Stimulated activated naive CD8-positive, alpha-beta T cell treated with anti-CD3 and anti-CD28 coated beads, Interleukin-15, Interleukin-2, amounts not matched to agents 100 ng/mL and 50 ng/mL, for 24 hours (primary cell): ENCODE data around the gene CSNK1A1.
"Not testable (repeated sequence)": the region's sequence is repeated elsewhere in the genome, so short reads cannot be mapped to it uniquely, and the experiment has no call there.

Source experiments
- H3K27ac Mint-ChIP-seq: one replicate; pipeline ENCODE4 v1.8.0; 2021; ENCODE audit warnings: mild to moderate bottlenecking, mixed read lengths
- H3K27me3 Mint-ChIP-seq: one replicate; pipeline ENCODE4 v1.8.0; 2021; ENCODE audit warnings: mixed read lengths
- H3K36me3 Mint-ChIP-seq: one replicate; pipeline ENCODE4 v1.8.0; 2021; ENCODE audit warnings: low read depth, mixed read lengths
- H3K4me1 Mint-ChIP-seq: one replicate; pipeline ENCODE4 v1.8.0; 2021; ENCODE audit warnings: low read depth, mixed read lengths
- H3K4me3 Mint-ChIP-seq: one replicate; pipeline ENCODE4 v1.8.0; 2021; ENCODE audit warnings: mild to moderate bottlenecking, mixed read lengths
- H3K9me3 Mint-ChIP-seq: one replicate; pipeline ENCODE4 v1.8.0; 2021; ENCODE audit warnings: mixed read lengths

Gene CSNK1A1

DNA sequence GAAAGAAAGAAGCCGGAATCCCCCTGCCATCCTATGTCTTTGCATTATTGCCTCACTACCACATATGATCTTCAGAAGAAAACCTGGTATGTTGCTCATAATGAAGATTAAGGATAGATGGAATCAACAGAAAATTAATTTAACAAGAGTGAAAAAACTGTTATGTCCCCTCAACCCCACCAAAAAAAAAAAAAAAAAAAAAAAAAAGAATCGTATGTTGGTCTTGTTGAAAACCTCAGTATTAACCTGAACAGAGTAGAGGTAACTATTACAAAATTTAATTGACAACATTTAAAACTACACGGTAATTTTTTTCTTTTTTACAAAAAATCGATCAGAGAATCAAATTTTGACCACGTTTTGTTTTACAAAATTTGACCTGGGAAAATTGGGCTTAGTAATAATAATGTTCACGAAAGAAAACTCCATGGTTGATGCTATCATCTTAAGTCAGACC, 827 bp upstream of the CSNK1A1 start:
- H3K36me3 Mint-ChIP-seq: peaks cover 30% of the 10 kb centered on the region
- H3K4me3 Mint-ChIP-seq: peak overlapping the region; percentile 99
- H3K4me1 Mint-ChIP-seq: peaks cover 29% of the 10 kb centered on the region
- H3K9me3 Mint-ChIP-seq: no peaks in the 10 kb centered on the region
- H3K27me3 Mint-ChIP-seq: no peaks in the 10 kb centered on the region
- H3K27ac Mint-ChIP-seq: peak overlapping the region; percentile 99

DNA sequence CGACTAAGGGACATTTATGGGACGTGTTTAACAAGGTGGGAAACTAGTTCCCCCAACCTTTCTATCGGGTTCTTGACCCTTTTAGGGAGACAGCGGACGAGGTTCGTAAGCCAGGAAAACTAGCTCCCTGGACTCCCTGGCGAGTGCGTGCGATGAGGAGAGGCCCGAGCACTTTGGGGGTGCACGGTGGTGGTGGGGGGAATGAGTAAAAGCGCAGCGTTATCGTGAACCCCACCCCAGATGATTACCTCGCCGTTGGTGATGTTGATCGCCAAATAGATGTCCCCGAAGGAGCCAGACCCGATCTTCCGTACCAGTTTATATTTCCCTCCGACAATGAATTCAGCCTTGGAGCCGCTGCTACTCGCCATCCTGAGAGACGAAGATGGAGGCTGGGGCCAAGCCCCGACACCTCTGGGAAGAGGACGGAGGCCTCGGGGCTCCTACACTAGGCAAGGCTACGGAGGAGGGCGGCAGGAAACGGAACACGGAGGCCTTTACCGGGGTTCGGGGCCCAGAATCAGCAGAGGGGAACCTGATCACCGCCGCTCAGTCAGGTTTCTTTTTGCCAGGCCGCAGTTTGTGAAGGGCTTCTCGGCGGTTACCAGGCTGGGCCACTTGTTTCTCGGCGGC, 529 bp downstream of the CSNK1A1 start:
- Mint-ChIP-seq H3K4me1 (peaks cover 41% of the 10 kb centered on the region), H3K9me3 (no peaks in the 10 kb centered on the region), H3K27me3 (no peaks in the 10 kb centered on the region), H3K4me3 (peak overlapping the region; percentile 99), H3K36me3 (peaks cover 44% of the 10 kb centered on the region), H3K27ac (peak overlapping the region; percentile 99)

DNA sequence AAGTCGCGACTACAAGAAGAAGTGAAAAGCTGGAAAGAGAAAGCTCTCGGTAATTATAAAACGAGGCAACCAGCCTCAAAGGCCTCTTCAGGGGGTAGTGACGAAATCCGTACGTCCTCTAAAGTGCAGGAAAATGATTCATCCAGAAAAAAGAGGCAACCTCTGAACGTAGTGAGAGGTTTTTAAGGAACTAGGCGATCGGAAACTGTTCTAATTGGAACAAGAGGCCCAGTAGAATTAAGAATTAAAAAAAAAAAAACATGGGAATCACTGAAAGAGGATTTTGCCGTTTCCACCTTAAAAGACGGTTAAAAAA, 1.0 kb downstream of the CSNK1A1 start:
- H3K4me3 Mint-ChIP-seq: peak overlapping the region; percentile 99
- no peaks in the 10 kb centered on the region for H3K27me3 Mint-ChIP-seq
- no peaks in the 10 kb centered on the region for H3K9me3 Mint-ChIP-seq
- peak overlapping the region; percentile 99 for H3K27ac Mint-ChIP-seq
- H3K36me3 Mint-ChIP-seq: peaks cover 47% of the 10 kb centered on the region
- peaks cover 44% of the 10 kb centered on the region for H3K4me1 Mint-ChIP-seq

DNA sequence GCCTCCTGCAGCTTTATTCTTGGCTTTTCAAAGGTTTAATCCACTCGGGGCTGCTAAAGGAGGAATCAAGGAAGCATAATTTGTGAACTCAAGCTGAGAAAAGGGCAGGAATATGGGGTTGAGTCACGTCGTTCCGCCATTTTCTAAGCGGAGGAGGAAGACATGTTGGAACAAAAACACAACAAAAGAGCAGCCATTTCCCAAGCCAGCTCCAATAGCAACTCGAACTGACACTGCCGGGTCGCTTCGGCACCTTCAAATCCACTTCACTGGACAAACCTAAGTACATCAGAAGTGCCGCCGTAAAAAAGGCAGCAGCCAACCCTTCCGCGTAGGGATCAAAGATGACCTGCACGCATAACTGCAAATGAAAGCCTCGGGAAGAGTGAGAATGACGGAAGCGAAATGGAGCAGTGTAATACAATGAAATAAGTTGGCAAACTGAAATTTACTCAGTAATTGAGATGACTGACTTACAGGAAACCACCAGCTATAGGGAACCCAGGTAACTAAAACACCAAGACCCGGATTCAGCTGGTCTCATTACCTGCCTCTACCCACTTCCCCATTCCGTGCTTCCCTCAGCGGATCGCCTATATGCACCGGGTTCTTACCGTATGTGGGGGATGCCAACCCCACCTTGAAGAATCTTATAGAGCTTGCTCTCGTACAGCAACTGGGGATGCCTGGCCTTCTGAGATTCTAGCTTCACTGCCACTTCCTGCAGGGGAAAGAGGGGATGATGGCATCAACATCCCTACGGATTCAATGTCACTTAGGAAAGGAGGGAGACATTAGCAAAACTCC, 1.6 kb downstream of the CSNK1A1 start:
- Mint-ChIP-seq H3K9me3 (no peaks in the 10 kb centered on the region), H3K4me1 (peaks cover 46% of the 10 kb centered on the region), H3K27ac (peak overlapping the region; percentile 99), H3K36me3 (peaks cover 47% of the 10 kb centered on the region), H3K27me3 (no peaks in the 10 kb centered on the region), H3K4me3 (peak overlapping the region; percentile 99)

DNA sequence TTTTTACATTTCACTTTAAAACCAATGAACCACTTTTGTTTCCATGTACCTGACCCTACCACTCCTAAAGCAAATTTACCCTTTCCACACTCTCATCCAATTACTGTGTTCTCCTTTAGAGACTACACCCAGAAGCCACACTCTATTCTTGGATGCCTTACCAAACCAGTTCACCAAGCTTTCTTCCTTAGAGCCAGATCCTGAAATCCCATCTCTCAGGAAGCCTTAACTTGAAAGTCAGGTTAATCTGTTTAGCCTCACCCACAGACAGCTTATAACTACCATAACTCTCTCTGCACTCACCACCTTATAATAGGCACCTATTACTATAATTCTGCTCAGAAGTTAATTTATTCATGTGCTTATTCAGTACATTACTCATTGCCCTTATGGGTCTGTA, 4.3 kb downstream of the CSNK1A1 start:
- peak overlapping the region; percentile 76 for H3K27ac Mint-ChIP-seq

DNA sequence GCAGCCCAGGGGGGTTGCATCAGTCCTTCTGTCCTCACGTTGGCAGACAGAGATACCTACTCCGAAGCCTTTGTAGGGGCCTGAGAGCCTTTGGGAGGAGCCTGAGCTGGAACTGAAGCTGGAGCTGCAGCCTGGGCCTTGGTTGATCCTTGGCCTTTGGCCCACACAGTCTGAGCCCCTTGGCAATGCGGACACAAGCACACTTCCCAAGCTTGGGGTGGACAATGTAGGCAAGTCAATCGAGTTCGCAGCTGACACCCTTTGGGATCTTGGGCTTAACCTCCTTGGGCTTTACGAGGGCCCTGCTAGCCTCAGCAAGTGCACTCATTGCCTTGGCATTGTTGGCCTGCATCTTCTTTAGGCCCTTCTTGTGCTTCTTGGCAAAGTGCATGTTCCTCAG, 5.9 kb downstream of the CSNK1A1 start:
- H3K9me3 Mint-ChIP-seq: no peaks in the 10 kb centered on the region
- peaks cover 71% of the 10 kb centered on the region for H3K4me1 Mint-ChIP-seq
- H3K4me3 Mint-ChIP-seq: no peak overlapping the region
- no peak overlapping the region for H3K27ac Mint-ChIP-seq
- H3K36me3 Mint-ChIP-seq: peaks cover 66% of the 10 kb centered on the region
- no peaks in the 10 kb centered on the region for H3K27me3 Mint-ChIP-seq

More for the DNA sequence above, 4.3 kb downstream of the CSNK1A1 start:
- Mint-ChIP-seq H3K4me3 (peak overlapping the region; percentile 99), H3K4me1 (peaks cover 64% of the 10 kb centered on the region), H3K9me3 (no peaks in the 10 kb centered on the region), H3K36me3 (peaks cover 60% of the 10 kb centered on the region), H3K27me3 (no peaks in the 10 kb centered on the region)

DNA sequence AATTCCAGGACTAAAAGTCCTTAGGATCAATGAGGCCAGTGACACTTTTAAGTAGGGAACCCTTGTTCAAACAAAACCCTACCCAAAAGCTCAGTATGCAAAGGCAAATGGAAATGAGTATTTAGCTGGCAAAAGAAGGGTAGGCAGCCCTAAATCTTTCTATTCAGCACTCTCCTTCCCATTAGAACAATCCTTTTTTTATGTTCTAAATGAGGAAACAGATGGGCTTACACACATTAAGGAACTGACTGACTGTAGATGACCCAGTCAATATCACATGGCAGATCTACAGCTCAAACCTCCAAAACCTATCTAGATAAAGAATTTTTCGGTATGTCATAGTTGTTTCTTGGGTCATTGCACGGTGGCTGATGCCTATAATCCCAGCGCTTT, 7.2 kb downstream of the CSNK1A1 start:
- Mint-ChIP-seq H3K36me3 (peaks cover 66% of the 10 kb centered on the region), H3K4me3 (no peak overlapping the region), H3K27me3 (no peaks in the 10 kb centered on the region), H3K4me1 (peaks cover 75% of the 10 kb centered on the region), H3K27ac (no peak overlapping the region), H3K9me3 (no peaks in the 10 kb centered on the region)

DNA sequence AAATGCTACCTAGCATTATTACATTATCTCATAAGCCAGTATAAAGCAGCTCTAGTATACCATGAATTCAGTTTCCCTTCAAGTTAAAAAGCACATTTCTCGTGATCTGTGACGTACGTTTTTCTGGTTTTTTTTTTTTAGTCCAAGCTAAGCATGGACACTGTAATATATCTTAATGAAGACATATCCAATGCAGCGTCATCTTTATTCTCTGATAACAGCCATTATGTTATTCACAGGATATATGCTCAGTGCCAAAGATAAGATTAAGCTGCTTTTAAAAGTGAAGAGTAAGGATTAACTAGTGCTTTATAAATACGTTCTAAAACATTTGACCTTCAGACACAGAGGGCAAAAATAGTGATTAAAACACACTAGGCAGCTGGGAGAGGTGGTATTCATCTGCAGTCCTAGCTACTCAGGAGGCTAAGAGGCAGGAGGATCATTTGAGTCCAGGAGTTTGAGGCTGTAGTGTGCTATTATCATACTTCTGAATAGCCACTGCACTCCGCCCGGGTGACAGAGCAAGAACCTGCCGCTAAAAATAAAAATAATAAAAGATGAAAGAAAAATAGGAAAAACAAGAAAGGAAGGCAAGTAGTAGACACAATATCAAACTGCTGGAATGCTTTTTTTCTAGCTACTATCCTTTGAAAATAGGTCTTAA, 7.7 kb downstream of the CSNK1A1 start:
- Mint-ChIP-seq H3K4me3 (no peak overlapping the region), H3K36me3 (peaks cover 64% of the 10 kb centered on the region), H3K27me3 (no peaks in the 10 kb centered on the region), H3K4me1 (peaks cover 71% of the 10 kb centered on the region), H3K9me3 (no peaks in the 10 kb centered on the region), H3K27ac (peak overlapping the region; percentile 28)

DNA sequence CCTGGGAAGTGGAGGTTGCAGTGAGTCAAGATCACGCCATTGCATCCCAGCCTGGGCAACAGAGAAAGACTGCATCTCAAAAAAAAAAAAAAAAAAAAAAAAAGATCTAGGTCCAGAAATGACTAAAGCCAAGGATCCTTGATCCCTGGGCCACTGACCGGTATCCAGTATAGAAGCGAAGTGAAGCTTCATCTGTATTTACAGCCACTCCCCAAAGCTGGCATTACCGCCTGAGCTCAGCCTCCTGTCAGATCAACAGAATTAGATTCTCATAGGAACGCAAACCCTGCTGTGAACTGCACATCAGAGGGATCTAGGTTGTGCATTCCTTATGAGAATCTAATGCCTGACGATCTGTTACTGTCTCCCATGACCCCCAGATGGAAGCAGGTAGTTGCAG, 9.3 kb downstream of the CSNK1A1 start:
- peaks cover 66% of the 10 kb centered on the region for H3K36me3 Mint-ChIP-seq
- no peaks in the 10 kb centered on the region for H3K27me3 Mint-ChIP-seq
- peaks cover 68% of the 10 kb centered on the region for H3K4me1 Mint-ChIP-seq
- no peak overlapping the region for H3K4me3 Mint-ChIP-seq
- no peak overlapping the region for H3K27ac Mint-ChIP-seq
- no peaks in the 10 kb centered on the region for H3K9me3 Mint-ChIP-seq

DNA sequence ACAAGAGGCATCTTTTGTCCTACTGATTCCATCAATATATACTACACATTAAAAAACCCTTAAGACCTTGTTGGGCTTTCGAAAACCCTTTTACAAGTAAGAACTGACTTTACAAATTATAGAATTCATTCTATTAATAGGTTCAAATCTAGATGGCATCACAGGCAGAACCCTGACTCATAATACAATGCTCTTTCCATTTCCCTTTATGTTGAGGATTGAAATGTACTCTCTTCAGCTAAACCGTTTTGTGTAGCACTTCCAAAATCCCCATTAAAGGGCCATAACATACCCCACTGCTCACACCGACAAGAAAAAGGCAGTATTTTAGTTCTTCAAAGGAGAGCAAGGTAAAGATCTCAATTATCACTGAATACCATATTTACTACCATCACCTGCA, 11.2 kb downstream of the CSNK1A1 start:
- no peaks in the 10 kb centered on the region for H3K9me3 Mint-ChIP-seq
- H3K4me3 Mint-ChIP-seq: peak overlapping the region; percentile 53
- peaks cover 61% of the 10 kb centered on the region for H3K36me3 Mint-ChIP-seq
- H3K4me1 Mint-ChIP-seq: peaks cover 66% of the 10 kb centered on the region
- H3K27ac Mint-ChIP-seq: peak overlapping the region; percentile 34
- no peaks in the 10 kb centered on the region for H3K27me3 Mint-ChIP-seq

DNA sequence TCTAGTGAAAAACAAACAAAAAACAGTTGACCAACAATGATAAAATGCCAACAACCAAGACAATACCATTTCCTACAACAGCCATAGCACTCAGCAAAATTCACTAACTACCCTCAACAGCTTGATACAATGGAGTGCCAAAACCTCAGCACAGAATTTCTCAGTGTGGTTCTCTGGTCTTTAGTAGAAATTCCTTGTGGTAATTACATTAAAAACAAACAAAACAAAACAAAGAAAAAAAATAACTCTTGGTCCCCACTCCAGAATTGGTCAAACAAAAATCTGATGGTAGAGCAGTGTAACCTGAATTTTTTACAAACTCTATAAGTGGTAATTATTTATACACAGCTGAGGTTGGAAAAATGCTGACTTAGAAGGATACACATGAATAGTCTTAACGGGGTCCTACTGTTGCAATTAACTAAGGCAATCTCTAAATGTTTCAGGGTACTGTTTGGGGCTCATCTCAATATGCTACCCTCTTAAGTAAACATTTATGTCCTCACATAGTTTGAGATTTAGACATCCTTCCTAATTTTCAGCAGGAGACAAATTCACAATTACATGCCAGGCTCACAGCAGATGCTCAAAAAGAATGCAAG, 13.8 kb downstream of the CSNK1A1 start:
- no peaks in the 10 kb centered on the region for H3K27me3 Mint-ChIP-seq
- H3K36me3 Mint-ChIP-seq: peaks cover 74% of the 10 kb centered on the region
- peaks cover 70% of the 10 kb centered on the region for H3K4me1 Mint-ChIP-seq

DNA sequence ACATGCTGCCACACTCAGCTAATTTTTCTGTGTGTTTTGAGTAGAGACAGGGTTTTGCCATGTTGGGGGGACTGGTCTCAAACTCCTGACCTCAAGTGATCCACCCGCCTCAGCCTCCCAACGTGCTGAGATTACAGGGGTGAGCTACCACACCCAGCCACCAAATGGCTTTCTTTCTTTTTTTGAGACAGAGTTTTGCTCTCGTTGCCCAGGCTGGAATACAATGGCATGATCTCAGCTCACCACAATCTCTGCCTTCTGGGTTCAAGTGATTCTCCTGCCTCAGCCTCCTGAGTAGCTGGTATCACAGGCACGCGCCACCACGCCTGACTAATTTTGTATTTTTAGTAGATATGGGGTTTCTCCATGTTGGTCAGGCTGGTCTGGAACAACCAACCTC, 15.5 kb downstream of the CSNK1A1 start:
- not testable (repeated sequence) for H3K4me3 Mint-ChIP-seq, H3K9me3 Mint-ChIP-seq, H3K27me3 Mint-ChIP-seq, H3K27ac Mint-ChIP-seq
- H3K36me3 Mint-ChIP-seq: peaks cover 75% of the 10 kb centered on the region
- H3K4me1 Mint-ChIP-seq: peaks cover 74% of the 10 kb centered on the region

More for the DNA sequence above, 13.8 kb downstream of the CSNK1A1 start:
- Mint-ChIP-seq H3K4me3 (no peak overlapping the region), H3K27ac (peak overlapping the region; percentile 38), H3K9me3 (no peaks in the 10 kb centered on the region)

DNA sequence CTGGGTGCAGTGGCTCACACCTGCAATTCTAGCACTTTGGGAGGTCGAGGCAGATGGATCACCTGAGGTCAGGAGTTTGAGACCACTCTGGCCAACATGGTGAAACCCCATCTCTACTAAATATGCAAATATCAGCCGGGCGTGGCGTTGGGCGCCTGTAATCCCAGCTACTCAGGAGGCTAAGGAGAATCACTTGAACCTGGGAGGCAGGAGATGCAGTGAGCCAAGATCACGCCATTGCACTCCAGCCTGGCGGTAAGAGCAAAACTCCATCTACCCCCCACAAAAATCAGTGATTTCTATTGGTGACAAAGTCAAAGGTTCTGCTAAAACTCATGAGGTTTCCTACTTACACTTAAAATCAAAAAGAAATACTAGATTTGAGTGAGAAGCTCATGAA, 18.8 kb downstream of the CSNK1A1 start:
- Mint-ChIP-seq H3K9me3 (no peaks in the 10 kb centered on the region), H3K27me3 (no peaks in the 10 kb centered on the region), H3K27ac (no peak overlapping the region), H3K4me3 (no peak overlapping the region), H3K36me3 (peaks cover 66% of the 10 kb centered on the region), H3K4me1 (peaks cover 84% of the 10 kb centered on the region)

DNA sequence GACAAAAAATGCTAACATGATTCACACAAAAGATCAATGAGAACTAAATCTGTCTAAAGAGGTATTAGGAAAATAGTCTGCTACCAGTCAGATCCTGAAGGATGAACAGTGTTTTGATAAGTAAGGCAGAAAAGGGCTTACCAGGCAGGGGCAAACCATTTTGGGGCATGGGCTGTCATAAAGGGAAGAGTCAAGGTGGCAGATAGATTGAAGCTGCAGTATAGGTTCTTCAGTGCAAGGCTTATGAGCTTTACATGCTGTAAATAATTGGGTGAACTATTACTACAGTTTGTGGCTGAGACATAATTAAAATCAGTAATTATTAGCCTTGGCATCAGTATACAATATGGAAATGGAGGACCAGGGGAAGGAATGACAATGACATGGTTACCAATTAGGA, 21.8 kb downstream of the CSNK1A1 start:
- Mint-ChIP-seq H3K4me1 (peaks cover 89% of the 10 kb centered on the region), H3K36me3 (peaks cover 59% of the 10 kb centered on the region), H3K9me3 (no peaks in the 10 kb centered on the region), H3K27ac (peak overlapping the region; percentile 7), H3K4me3 (no peak overlapping the region), H3K27me3 (no peaks in the 10 kb centered on the region)
